HepG2 (cell line): ENCODE measurements around the gene RAPSN. TPM values are rescaled to one million over a fixed set of nuclear protein-coding genes. Genes with fewer than 3 reads are reported as not detected.

Experiments
- ETV6 ChIP-seq: sonication (generic); formaldehyde crosslinking; conservative IDR thresholded peaks from 2 replicates; pipeline ENCODE4 v1.4.0; 2020; ENCODE audit warnings: missing genetic modification reagents
- FLYWCH1 ChIP-seq: sonication (generic); formaldehyde crosslinking; IDR thresholded peaks from 2 replicates; pipeline ENCODE4 v1.8.1; 2023; ENCODE audit warnings: mild to moderate bottlenecking, missing genetic modification reagents
- FOSL2 ChIP-seq: sonication (generic); formaldehyde crosslinking; IDR thresholded peaks from 2 replicates; pipeline ENCODE4 v1.4.0; 2020; ENCODE audit warnings: missing genetic modification reagents
- GZF1 ChIP-seq: sonication (generic); formaldehyde crosslinking; IDR thresholded peaks from 2 replicates; pipeline ENCODE4 v1.5.1; 2020; ENCODE audit warnings: mild to moderate bottlenecking, missing genetic modification reagents
- HNF4G ChIP-seq, 2 experiments: sonication (generic) in 1 of 2; formaldehyde crosslinking in 1 of 2; IDR thresholded peaks; 2 replicates each; pipeline versions ENCODE4 v1.4.0 to v1.6.1; 2011 to 2020; ENCODE audit warnings: borderline replicate concordance in 2 of 2, low read depth in 2 of 2, mild to moderate bottlenecking in 2 of 2, low read length in 1 of 2, missing genetic modification reagents in 1 of 2, moderate library complexity in 1 of 2
- KDM2A ChIP-seq: sonication (generic); formaldehyde crosslinking; IDR thresholded peaks from 2 replicates; pipeline ENCODE4 v1.4.0; 2020; ENCODE audit warnings: low read depth, missing genetic modification reagents, borderline replicate concordance
- MBNL3 ChIP-seq: fragments of 250-450 bp; sonication (Bioruptor Pico); conservative IDR thresholded peaks from 2 replicates; pipeline ENCODE4 v1.8.0; 2022; ENCODE audit warnings: mild to moderate bottlenecking, inconsistent platforms
- MED1 ChIP-seq: sonication (generic); formaldehyde crosslinking; IDR thresholded peaks from 2 replicates; pipeline ENCODE4 v1.4.0; 2020; ENCODE audit warnings: missing genetic modification reagents
- NCOA2 ChIP-seq: sonication (generic); formaldehyde crosslinking; IDR thresholded peaks from 2 replicates; pipeline ENCODE4 v1.8.0; 2022; ENCODE audit warnings: inconsistent platforms
- NCOR1 ChIP-seq: fragments of 200-600 bp; sonication (generic); IDR thresholded peaks from 2 replicates; pipeline ENCODE4 v1.7.0; 2017; ENCODE audit warnings: antibody characterized with exemption, low read length, borderline replicate concordance
- NR2F1 ChIP-seq, 2 experiments: fragments of 450-650 bp in 1 of 2; formaldehyde crosslinking in 1 of 2; IDR thresholded peaks; 2 replicates each; pipeline versions ENCODE4 v1.5.0 to v1.6.1; 2016 to 2020; ENCODE audit warnings: mild to moderate bottlenecking in 1 of 2, missing compliant biosample characterization in 1 of 2, missing genetic modification reagents in 1 of 2, moderate library complexity in 1 of 2
- PAF1 ChIP-seq: IDR thresholded peaks from 2 replicates; pipeline ENCODE4 v1.6.1; 2016; ENCODE audit warnings: missing genetic modification reagents, missing compliant biosample characterization
- PHF21A ChIP-seq: sonication (generic); formaldehyde crosslinking; IDR thresholded peaks from 2 replicates; pipeline ENCODE4 v1.5.0; 2020; ENCODE audit warnings: mild to moderate bottlenecking, missing genetic modification reagents
- POLR2AphosphoS5 ChIP-seq: IDR thresholded peaks from 2 replicates; pipeline ENCODE4 v1.6.1; 2012; ENCODE audit warnings: low read depth, low read length
- SMARCE1 ChIP-seq: fragments of 450-650 bp; IDR thresholded peaks from 2 replicates; pipeline ENCODE4 v1.6.1; 2017; ENCODE audit warnings: borderline replicate concordance
- SOX13 ChIP-seq, 3 experiments: fragments of 450-650 bp in 1 of 3; sonication (generic) in 1 of 3; formaldehyde crosslinking in 1 of 3; IDR thresholded peaks in 2 of 3; conservative IDR thresholded peaks in 1 of 3; 2 replicates each; pipeline versions ENCODE4 v1.5.0 to v1.6.1; 2016 to 2020; ENCODE audit warnings: antibody characterized with exemption in 1 of 3, mild to moderate bottlenecking in 1 of 3, missing compliant biosample characterization in 1 of 3, missing genetic modification reagents in 1 of 3, moderate library complexity in 1 of 3
- TEAD2 ChIP-seq: sonication (generic); formaldehyde crosslinking; IDR thresholded peaks from 2 replicates; pipeline ENCODE4 v1.9.0; 2021; ENCODE audit warnings: missing genetic modification reagents
- TGIF2 ChIP-seq: IDR thresholded peaks from 2 replicates; pipeline ENCODE4 v1.6.1; 2016; ENCODE audit warnings: control low read depth, missing compliant biosample characterization
- TOE1 ChIP-seq: sonication (generic); formaldehyde crosslinking; IDR thresholded peaks from 2 replicates; pipeline ENCODE4 v1.4.0; 2020; ENCODE audit warnings: mild to moderate bottlenecking, missing genetic modification reagents
- ZFP1 ChIP-seq: IDR thresholded peaks from 2 replicates; pipeline ENCODE4 v1.6.1; 2016
- ZKSCAN1 ChIP-seq: fragments of 150-350 bp; IDR thresholded peaks from 2 replicates; pipeline ENCODE4 v1.6.1; 2014; ENCODE audit warnings: low read length
- ZMAT3 ChIP-seq: sonication (generic); formaldehyde crosslinking; conservative IDR thresholded peaks from 2 replicates; pipeline ENCODE4 v1.7.0; 2021; ENCODE audit warnings: missing genetic modification reagents
- ZMYM2 ChIP-seq: sonication (generic); formaldehyde crosslinking; IDR thresholded peaks from 2 replicates; pipeline ENCODE4 v1.8.0; 2022; ENCODE audit warnings: mild to moderate bottlenecking, missing genetic modification reagents
- ZNF225 ChIP-seq: sonication (generic); formaldehyde crosslinking; IDR thresholded peaks from 2 replicates; pipeline ENCODE4 v1.4.0; 2020; ENCODE audit warnings: mild to moderate bottlenecking, missing genetic modification reagents
- ZNF263 ChIP-seq: sonication (generic); formaldehyde crosslinking; IDR thresholded peaks from 2 replicates; pipeline ENCODE4 v1.4.0; 2020; ENCODE audit warnings: missing genetic modification reagents
- ZNF329 ChIP-seq: sonication (generic); formaldehyde crosslinking; IDR thresholded peaks from 2 replicates; pipeline ENCODE4 v1.9.0; 2021; ENCODE audit warnings: low read depth, mild to moderate bottlenecking, missing genetic modification reagents
- ZNF333 ChIP-seq: sonication (generic); formaldehyde crosslinking; IDR thresholded peaks from 2 replicates; pipeline ENCODE4 v1.4.0; 2020; ENCODE audit warnings: mild to moderate bottlenecking, missing genetic modification reagents, borderline replicate concordance
- ZNF614 ChIP-seq: IDR thresholded peaks from 2 replicates; pipeline ENCODE4 v1.6.1; 2018; ENCODE audit warnings: missing biosample characterization, missing genetic modification reagents, inconsistent platforms, borderline replicate concordance
- ZNF629 ChIP-seq: sonication (generic); formaldehyde crosslinking; conservative IDR thresholded peaks from 2 replicates; pipeline ENCODE4 v1.5.0; 2020; ENCODE audit warnings: missing genetic modification reagents
- polyA plus RNA-seq, 8 experiments: library from polyadenylated mRNA; depleted of rRNA in 3 of 8; stranded (reverse) in 7 of 8; unstranded in 1 of 8; fragments of >200 nt; fragmentation: Illumina TruSeq in 4 of 8; extraction: Trizol in 4 of 8; gene quantifications; 2 replicates each; pipeline versions ENCODE4 v1.2.1 to v1.2.3, GENCODE V29; 2011 to 2016; ENCODE audit warnings: low read depth in 4 of 8, missing spikeins in 1 of 8, mixed read lengths in 1 of 8; ENCODE audit not compliant: insufficient read depth in 1 of 8
- total RNA-seq, 5 experiments: library from RNA; depleted of rRNA; stranded (reverse); fragments of >200 nt; fragmentation: Illumina TruSeq; extraction: Trizol; gene quantifications; 2 replicates each; pipeline ENCODE4 v1.2.3, GENCODE V29; 2016; ENCODE audit warnings: low read depth in 1 of 5
- TF ChIP-seq, protein P1 (sequence below): sonication (generic); formaldehyde crosslinking; IDR thresholded peaks from 2 replicates; pipeline ENCODE4 v1.8.0; 2022; ENCODE audit warnings: low read depth, missing genetic modification reagents
- TF ChIP-seq, protein P2 (sequence below): sonication (generic); formaldehyde crosslinking; IDR thresholded peaks from 2 replicates; pipeline ENCODE4 v1.4.0; 2020; ENCODE audit warnings: missing genetic modification reagents; ENCODE audit errors: not compliant biosample characterization
- TF ChIP-seq, protein P3 (sequence below): IDR thresholded peaks from 2 replicates; pipeline ENCODE4 v1.6.1; 2016; ENCODE audit warnings: low read depth, borderline replicate concordance

RAPSN gene
- total and polyA plus RNA-seq, 2 of the 13 experiments (the other 11 are each of a cell fraction or from before 2014, with no cell fraction given): 0.15 to 1.2 TPM

DNA sequence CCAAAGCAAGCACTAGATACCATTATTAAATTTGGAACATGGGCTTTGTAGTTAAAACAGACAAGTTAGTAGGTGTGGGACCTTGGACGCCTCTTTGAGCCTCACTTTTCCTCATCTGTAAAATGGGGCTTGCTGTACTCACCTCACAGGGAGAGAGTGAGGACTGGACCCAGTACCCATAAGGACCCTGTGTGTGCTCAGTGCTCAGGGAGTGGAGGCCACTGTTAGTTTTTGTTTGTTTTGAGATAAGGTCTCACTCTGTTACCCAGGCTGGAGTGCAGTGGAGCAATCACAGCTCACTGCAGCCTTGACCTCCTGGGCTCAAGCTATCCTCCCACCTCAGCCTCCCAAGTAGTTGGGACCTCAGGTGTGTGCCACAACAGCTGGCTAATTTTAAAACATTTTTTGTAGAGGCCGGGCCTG lies 8.9 kb downstream of the RAPSN start (continued):
- TF ChIP-seq, protein P1, sequence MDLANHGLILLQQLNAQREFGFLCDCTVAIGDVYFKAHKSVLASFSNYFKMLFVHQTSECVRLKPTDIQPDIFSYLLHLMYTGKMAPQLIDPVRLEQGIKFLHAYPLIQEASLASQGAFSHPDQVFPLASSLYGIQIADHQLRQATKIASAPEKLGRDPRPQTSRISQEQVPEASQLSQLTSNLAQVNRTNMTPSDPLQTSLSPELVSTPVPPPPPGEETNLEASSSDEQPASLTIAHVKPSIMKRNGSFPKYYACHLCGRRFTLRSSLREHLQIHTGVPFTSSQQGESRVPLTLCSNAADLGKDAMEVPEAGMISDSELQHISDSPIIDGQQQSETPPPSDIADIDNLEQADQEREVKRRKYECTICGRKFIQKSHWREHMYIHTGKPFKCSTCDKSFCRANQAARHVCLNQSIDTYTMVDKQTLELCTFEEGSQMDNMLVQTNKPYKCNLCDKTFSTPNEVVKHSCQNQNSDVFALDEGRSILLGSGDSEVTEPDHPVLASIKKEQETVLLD: no peak
- TF ChIP-seq FOSL2 (CRISPR knock-in tag) (no peak), ZKSCAN1 (no peak), ZNF263 (peak; percentile 52; the same call in 1 of the 2 replicates), NCOA2 (CRISPR knock-in tag) (no peak), TOE1 (CRISPR knock-in tag) (no peak), ZMAT3 (CRISPR knock-in tag) (no peak), SMARCE1 (no peak), ZNF614 (CRISPR knock-in tag) (no peak), MED1 (peak; percentile 45; the same call in 1 of the 2 replicates), SOX13 (IDR thresholded peaks at IDR 0.05) (no peak), SOX13 (CRISPR knock-in tag; conservative IDR thresholded peaks at IDR 0.05 in 1 of 2, IDR thresholded peaks at IDR 0.05 in 1 of 2) (peak in 1 of 2 experiments; percentile 25; a peak in 1 of 4 replicates), HNF4G (IDR thresholded peaks at IDR 0.05; ENCODE audit: borderline replicate concordance, low read depth, low read length) (0 out of 2 replicates have a peak, but pooled peaks have one; percentile 29), HNF4G (CRISPR knock-in tag; IDR thresholded peaks at IDR 0.05; ENCODE audit: borderline replicate concordance, low read depth) (no peak), FLYWCH1 (CRISPR knock-in tag) (no peak), MBNL3 (CRISPR knock-in tag) (no peak), POLR2AphosphoS5 (no peak), TEAD2 (CRISPR knock-in tag) (no peak), ZNF333 (CRISPR knock-in tag) (no peak), ZMYM2 (CRISPR knock-in tag) (peak; percentile 61; the same call in 1 of the 2 replicates), NR2F1 (CRISPR knock-in tag; IDR thresholded peaks at IDR 0.05) (peak; percentile 45 to 84; a peak in 2 of 4 replicates), TGIF2 (no peak), KDM2A (CRISPR knock-in tag) (no peak), ZFP1 (CRISPR knock-in tag) (0 out of 2 replicates have a peak, but pooled peaks have one; percentile 21), PHF21A (CRISPR knock-in tag) (peak; percentile 61; the same call in 1 of the 2 replicates), ZNF629 (CRISPR knock-in tag) (peak; percentile 100), PAF1 (CRISPR knock-in tag) (no peak), GZF1 (CRISPR knock-in tag) (no peak), ZNF329 (CRISPR knock-in tag) (no peak), ETV6 (CRISPR knock-in tag) (no peak), NCOR1 (peak; percentile 28; the same call in 1 of the 2 replicates), ZNF225 (CRISPR knock-in tag) (no peak)
- TF ChIP-seq, protein P2, sequence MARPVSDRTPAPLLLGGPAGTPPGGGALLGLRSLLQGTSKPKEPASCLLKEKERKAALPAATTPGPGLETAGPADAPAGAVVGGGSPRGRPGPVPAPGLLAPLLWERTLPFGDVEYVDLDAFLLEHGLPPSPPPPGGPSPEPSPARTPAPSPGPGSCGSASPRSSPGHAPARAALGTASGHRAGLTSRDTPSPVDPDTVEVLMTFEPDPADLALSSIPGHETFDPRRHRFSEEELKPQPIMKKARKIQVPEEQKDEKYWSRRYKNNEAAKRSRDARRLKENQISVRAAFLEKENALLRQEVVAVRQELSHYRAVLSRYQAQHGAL (CRISPR knock-in tag): no peak
- TF ChIP-seq, protein P3, sequence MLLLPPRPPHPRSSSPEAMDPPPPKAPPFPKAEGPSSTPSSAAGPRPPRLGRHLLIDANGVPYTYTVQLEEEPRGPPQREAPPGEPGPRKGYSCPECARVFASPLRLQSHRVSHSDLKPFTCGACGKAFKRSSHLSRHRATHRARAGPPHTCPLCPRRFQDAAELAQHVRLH (CRISPR knock-in tag): 0 out of 2 replicates have a peak, but pooled peaks have one; percentile 43
